ENCODE results near the gene VPS13C. TPM values are rescaled to one million over a fixed set of nuclear protein-coding genes. Genes with fewer than 3 reads are reported as not detected.

Gene VPS13C
- polyA plus RNA-seq, 3 donors: 12.0 to 32.2 (median 18.4) TPM

DNA sequence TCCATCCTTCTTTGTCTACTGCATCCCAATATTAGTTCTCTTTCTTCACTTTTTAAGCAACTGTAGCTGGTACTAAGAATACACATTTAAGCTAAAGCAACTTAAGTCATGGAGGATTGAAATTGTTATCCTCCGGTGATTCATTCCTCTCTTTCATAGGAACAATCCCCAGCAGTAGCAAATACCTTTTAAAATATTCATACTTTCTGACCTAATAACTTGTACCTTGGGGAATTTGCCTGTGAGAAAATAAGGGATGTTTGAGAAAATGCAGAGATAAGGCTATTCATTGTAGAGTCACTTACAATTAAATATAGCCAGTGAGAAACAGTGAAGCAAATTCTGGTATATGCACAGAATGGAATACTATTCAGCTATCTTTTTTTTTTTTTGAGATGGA lies 66.0 kb downstream of the VPS13C start:
- Histone ChIP-seq H4K20me1 (ENCODE audit: insufficient read depth, low read length) (peaks cover 19% of the 10 kb centered on the region), H3K4me1 (ENCODE audit: control insufficient read depth in 1 of 2, insufficient read depth in 2 of 2, low read length in 2 of 2) (no peaks in the 10 kb centered on the region), H3K36me3 (replicated peaks in 1 of 2; ENCODE audit: control insufficient read depth in 1 of 2, insufficient read depth in 2 of 2, low read length in 2 of 2) (peaks cover 54 to 87% of the 10 kb centered on the region in 2 donors), H3K4me2 (replicated peaks; ENCODE audit: extremely low read depth, low read length, poor library complexity, severe bottlenecking) (no peak overlapping the region), H3K4me3 (replicated peaks in 1 of 3; ENCODE audit: low read depth in 2 of 3, low read length in 3 of 3) (no peak overlapping the region), H3K9ac (ENCODE audit: insufficient read depth, low read length, poor library complexity, severe bottlenecking) (no peak overlapping the region), H3K79me2 (ENCODE audit: insufficient read depth, low read length) (no peaks in the 10 kb centered on the region), H3K27ac (ENCODE audit: low read depth in 1 of 2, low read length in 2 of 2) (no peak overlapping the region), H3K27me3 (ENCODE audit: control insufficient read depth in 2 of 2, insufficient read depth in 2 of 2, low read length in 2 of 2) (no peaks in the 10 kb centered on the region), H2AFZ (ENCODE audit: insufficient read depth, low read depth, low read length, poor library complexity, severe bottlenecking) (no peak overlapping the region), H3K9me3 (replicated peaks in 1 of 2; ENCODE audit: control insufficient read depth in 1 of 2, insufficient read depth in 1 of 2, low read length in 2 of 2) (no peaks in the 10 kb centered on the region)
- Mint-ChIP-seq H3K9me3 (peaks cover 0 to 3% (median 0%) of the 10 kb centered on the region in 7 donors), H3K4me1 (no peaks in the 10 kb centered on the region), H3K27ac (no peak overlapping the region), H3K4me3 (no peak overlapping the region), H3K27me3 (ENCODE audit: low read depth in 3 of 3) (no peaks in the 10 kb centered on the region), H3K36me3 (peaks cover 73 to 78% of the 10 kb centered on the region in 2 donors)
- intact Hi-C loops (cut with micrococcal nuclease): no loop called here
- no peak for TF ChIP-seq CTCF (IDR thresholded peaks at IDR 0.05)
- no peak for DNase-seq
- no CpG with 5 or more reads among the region's 1 CpG for WGBS (ENCODE audit: insufficient coverage)

GRCh38 chr15:61992518-61992917 lies 67.7 kb downstream of the VPS13C start:
- H3K4me1 Mint-ChIP-seq: no peaks in the 10 kb centered on the region

More at GRCh38 chr15:61992518-61992917, 67.7 kb downstream of the VPS13C start:
- H3K27ac Mint-ChIP-seq: no peak overlapping the region
- Histone ChIP-seq H4K20me1 (ENCODE audit: insufficient read depth, low read length) (peaks cover 23% of the 10 kb centered on the region), H3K4me2 (replicated peaks; ENCODE audit: extremely low read depth, low read length, poor library complexity, severe bottlenecking) (no peak overlapping the region), H3K27ac (ENCODE audit: low read depth in 1 of 2, low read length in 2 of 2) (no peak overlapping the region), H3K27me3 (ENCODE audit: control insufficient read depth in 2 of 2, insufficient read depth in 2 of 2, low read length in 2 of 2) (no peaks in the 10 kb centered on the region), H3K9ac (ENCODE audit: insufficient read depth, low read length, poor library complexity, severe bottlenecking) (no peak overlapping the region), H3K4me3 (replicated peaks in 1 of 3; ENCODE audit: low read depth in 2 of 3, low read length in 3 of 3) (no peak overlapping the region), H3K79me2 (ENCODE audit: insufficient read depth, low read length) (no peaks in the 10 kb centered on the region), H3K4me1 (ENCODE audit: control insufficient read depth in 1 of 2, insufficient read depth in 2 of 2, low read length in 2 of 2) (no peaks in the 10 kb centered on the region), H3K9me3 (replicated peaks in 1 of 2; ENCODE audit: control insufficient read depth in 1 of 2, insufficient read depth in 1 of 2, low read length in 2 of 2) (no peaks in the 10 kb centered on the region), H3K36me3 (replicated peaks in 1 of 2; ENCODE audit: control insufficient read depth in 1 of 2, insufficient read depth in 2 of 2, low read length in 2 of 2) (peaks cover 59 to 88% of the 10 kb centered on the region in 2 donors), H2AFZ (ENCODE audit: insufficient read depth, low read depth, low read length, poor library complexity, severe bottlenecking) (no peak overlapping the region)
- no peak for TF ChIP-seq CTCF (IDR thresholded peaks at IDR 0.05)
- H3K27me3 Mint-ChIP-seq (ENCODE audit: low read depth in 3 of 3): no peaks in the 10 kb centered on the region
- H3K4me3 Mint-ChIP-seq: no peak overlapping the region
- peaks cover 73 to 81% of the 10 kb centered on the region in 2 donors for H3K36me3 Mint-ChIP-seq
- H3K9me3 Mint-ChIP-seq: peaks cover 0 to 3% (median 1%) of the 10 kb centered on the region in 7 donors
- intact Hi-C loops (cut with micrococcal nuclease): no loop called here
- DNase-seq: no peak

Measured in CD14-positive monocyte (primary cell).